PC-3 (cell line): Measurements from ENCODE around the gene AJM1.

Experiments
- CTCF ChIP-seq: fragments of 300-600 bp; sonication (generic); conservative IDR thresholded peaks from 2 replicates; pipeline ENCODE4 v1.5.1; 2017; ENCODE audit warnings: antibody characterized with exemption, low read depth, mild to moderate bottlenecking, low read length
- EZH2 ChIP-seq: fragments of 300-600 bp; sonication (generic); IDR thresholded peaks from one replicate; pipeline ENCODE4 v1.6.1; 2017; ENCODE audit warnings: antibody characterized with exemption, mild to moderate bottlenecking, low read length; ENCODE audit not compliant: unreplicated experiment

- TF ChIP-seq CTCF = no peak
- no peak for TF ChIP-seq EZH2
Measured at GRCh38 chr9:136857581-136858412, 15.5 kb downstream of the AJM1 start.
